ENCODE results near the gene ALX4.

DNA sequence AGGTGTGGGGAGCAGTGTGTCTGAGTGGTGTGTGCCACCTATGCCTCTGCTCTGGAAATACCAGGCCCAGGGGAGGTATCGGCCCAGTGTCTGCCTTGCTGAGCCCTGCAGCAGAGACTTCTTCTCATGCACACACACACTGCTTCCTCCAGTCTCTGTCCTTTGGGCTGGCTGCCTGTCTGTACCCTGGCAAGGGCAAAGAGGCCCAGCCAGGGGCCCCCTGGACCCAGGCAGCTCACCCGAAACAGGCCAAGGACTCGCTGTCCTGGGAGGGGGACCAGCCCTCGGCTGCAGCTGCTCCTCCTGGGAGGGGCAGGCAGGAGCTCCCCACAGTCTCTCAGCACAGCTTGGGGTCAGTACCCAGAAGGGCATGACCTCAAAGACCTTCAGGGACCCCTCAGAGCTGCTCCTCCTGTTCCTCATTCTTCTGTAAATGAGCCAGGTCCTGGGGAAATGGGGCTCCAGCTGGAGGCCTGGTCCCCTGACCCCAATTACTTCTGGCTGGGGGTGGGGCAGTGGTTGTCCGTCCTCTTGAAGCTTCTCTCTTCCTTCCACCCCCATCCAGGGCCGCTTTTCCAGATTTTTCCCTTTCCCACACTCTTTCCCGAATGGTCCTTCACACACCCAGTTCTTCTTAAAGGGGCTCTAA is 24.5 kb upstream of the ALX4 start:
- TF ChIP-seq EZH2phosphoT487 (IDR thresholded peaks at IDR 0.05): no peak
- no peak for TF ChIP-seq EZH2 (IDR thresholded peaks at IDR 0.05)

Data from neural progenitor cell (in vitro differentiated cells).